GM21390 (cell line): ENCODE results near the gene MAD1L1.
"Not testable (repeated sequence)": the region's sequence is repeated elsewhere in the genome, so short reads cannot be mapped to it uniquely, and the experiment has no call there.

Source experiments
- ATAC-seq: cut with Tn5 transposase; IDR thresholded peaks from one replicate; pipeline ENCODE4 v1.9.1; 2021; ENCODE audit not compliant: unreplicated experiment

Gene MAD1L1

DNA sequence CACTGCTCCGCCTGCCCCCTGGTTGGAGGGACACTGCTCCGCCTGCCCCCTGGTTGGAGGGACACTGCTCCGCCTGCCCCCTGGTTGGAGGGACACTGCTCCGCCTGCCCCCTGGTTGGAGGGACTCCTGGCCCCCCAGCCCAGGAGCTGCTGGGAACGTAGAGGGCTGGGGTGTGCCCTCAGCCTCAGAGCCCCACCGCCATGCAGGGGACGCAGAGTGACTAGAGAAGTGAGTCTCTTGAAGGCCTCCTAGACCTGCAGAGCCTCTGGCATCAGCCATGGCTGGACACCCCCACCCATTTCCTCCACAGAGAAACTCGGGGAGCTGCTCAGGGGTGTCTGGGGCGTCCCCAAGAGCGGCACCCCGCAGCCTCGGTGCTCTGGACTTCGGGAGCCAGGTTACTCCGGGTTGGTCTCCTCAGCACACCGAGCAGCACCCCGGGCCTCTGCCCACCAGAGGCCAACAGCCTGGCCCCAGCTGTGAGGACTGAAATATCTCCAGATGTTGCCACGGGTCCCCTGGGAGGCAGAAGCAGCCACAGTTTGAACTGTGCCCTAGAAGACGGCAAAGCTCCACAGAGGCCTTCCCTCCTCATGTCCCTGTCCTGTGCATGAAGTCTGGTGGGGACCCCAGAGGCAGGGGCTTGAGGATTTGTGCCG lies 370.8 kb downstream of the MAD1L1 start:
- no peak for ATAC-seq

DNA sequence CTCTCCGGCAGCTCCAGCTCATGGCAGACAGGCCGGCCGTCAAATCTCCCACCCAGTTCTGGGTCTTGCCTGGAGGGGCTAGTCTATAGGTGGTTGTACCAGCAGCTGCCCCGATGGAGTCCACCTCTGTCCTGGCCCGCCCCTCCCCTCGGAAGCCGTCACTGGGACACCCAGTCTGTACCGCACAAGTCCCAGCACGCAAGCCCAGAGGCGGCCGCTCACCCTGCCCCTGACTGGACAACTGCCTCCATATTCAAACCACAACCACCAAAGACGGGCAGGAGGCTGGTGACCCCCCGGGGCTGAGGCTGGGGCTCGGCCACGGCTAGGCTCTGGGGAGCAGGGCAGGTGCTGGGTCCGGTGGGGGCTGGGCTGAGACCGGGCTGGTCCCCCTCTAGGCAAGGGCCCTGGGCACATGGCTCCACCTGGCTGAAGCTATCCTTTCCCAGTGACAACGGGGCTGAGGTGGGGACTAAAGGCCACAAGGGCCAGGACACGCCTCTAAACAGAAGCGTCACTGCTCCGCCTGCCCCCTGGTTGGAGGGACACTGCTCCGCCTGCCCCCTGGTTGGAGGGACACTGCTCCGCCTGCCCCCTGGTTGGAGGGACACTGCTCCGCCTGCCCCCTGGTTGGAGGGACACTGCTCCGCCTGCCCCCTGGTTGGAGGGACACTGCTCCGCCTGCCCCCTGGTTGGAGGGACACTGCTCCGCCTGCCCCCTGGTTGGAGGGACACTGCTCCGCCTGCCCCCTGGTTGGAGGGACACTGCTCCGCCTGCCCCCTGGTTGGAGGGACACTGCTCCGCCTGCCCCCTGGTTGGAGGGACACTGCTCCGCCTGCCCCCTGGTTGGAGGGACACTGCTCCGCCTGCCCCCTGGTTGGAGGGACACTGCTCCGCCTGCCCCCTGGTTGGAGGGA lies 371.6 kb downstream of the MAD1L1 start:
- ATAC-seq: not testable (repeated sequence)

DNA sequence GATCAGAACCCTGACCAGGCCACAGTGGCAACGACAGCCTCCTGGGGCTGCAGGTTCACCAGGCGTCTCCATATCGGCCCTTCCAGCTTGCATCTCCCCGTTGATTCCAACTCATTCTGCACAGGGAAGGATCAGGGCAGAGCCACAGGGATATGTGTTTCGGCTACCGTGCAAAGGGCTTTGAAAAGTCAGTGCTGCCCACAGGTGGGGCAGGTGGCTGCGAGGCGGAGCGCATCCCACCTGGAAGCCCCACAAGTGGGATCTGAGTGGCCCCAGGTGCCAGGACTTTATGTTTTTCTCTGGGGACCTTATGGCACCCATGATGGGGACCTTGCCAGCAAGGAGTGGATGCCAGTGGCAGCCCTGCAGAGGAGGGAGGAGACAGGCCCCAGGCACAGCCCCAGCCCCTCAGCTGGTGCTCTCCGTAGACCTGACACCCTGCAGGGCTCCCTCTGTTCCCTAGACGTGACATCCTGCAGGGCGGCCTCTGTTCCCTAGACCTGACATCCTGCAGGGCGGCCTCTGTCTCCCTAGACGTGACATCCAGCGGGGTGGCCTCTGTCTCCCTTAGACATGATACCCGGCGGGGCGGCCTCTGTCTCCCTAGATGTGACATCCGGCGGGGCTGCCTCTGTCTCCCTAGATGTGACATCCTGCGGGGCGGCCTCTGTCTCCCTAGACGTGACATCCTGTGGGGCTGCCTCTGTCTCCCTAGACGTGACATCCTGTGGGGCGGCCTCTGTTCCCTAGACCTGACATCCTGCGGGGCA lies 373.3 kb downstream of the MAD1L1 start:
- ATAC-seq: no peak

DNA sequence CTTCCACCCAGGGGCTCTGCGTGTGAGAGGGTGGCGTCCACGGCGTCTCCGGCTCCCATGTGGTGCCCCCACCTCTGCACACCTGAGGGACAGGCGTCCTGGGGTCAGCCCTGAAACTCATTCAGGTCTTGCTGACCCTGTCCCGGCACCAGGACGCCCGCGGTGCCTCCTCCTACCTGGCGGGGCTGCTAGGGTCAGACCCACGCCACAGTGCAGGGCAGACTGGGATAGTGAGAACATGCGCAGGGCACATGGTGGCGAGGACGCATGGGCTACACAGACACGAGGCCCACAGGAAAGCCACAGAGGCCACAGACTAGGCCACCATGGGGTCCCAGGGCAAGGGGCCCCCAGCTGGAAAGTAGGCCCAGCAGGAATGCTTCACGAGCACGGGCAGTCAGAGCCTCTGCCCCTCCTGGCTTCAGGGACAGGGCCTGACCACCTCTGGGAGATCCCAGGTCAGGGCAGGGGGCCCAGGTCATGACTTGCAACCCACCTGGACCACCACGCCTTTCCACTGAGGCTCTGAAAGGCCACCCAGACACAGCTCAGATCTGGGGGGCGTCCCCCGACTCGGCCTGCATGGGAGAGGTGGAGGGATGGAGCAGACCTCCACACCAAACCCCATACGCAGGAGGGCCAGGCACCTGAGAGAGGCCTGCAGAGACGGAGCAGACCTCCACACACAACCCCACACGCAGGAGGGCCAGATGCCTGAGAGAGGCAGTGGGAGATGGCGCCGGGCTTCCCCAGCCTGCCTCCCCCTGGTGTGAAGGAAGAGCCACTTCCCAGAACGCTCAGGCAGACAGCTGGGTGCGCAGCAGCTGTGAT lies 374.1 kb downstream of the MAD1L1 start:
- no peak for ATAC-seq

DNA sequence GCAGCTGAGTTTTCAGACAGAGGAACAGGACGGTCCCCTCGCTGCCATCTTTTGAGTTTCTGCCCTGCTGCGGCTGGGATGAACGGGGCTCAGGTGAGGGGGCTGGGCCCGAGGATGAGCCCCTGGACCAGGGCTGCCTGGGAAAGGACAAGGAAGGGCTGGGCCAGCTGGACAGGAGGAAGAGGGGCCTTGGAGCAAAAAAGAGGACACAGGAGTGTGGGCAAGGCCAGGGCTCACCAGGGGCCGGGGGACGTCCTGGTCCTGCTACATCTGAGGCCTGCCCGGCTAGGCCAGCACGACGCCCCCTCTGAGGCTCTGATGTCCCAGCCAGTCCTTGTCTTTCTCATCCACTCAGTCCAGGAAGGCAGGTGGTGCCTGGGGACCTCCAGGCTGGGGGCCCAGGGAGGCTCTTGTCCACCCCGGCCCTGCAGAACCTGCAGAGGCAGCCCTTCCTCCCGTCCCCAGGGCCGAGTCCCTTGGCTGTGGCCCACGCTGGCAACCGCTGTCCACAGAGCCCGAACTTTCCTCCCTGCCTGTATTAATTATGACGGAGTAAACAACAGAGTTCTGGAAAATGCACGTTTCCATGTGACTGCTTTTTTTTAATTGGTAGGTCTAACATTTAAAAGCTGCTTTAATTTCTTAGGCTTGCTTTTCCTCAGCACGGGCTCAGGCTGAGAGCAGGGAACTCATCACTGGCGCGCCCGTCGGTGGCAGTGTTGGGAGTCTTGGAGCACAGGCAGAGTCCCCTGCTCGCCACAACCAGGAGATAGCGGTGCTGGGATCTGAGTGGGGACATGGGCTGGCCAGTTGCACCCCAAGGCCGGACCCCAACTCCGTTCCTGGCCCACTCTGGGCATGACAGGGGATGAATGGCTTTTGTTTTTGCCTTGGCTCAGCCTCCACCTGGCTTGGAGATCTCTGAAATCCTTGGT lies 375.0 kb downstream of the MAD1L1 start:
- ATAC-seq: no peak

DNA sequence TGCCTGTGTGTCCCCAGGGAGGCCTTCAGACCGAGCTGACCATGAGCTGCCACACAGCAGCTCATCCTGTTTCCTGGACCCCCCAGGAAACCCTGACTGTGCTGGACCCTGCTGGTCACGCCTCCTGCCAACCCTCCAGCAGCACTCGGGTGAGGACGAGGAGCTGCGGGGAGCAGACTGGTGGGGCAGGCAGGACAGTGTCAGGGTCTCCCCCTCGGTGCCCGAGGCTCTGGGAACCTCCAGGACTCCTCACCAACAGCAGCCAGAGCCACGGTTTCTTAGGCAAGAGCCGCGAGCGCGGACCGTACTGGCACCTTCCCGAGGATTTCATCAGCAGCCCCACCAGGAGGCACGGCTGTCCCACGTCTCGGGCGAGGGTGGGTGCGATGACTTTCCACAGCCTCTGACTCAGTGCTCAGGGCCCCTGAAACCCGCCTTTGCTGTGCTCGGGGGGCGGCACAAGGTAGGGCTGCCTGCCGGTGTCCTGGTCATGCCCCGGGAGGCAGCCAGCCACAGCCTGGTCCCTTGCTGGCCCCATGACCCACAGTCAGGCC lies 375.8 kb downstream of the MAD1L1 start:
- ATAC-seq: no peak

DNA sequence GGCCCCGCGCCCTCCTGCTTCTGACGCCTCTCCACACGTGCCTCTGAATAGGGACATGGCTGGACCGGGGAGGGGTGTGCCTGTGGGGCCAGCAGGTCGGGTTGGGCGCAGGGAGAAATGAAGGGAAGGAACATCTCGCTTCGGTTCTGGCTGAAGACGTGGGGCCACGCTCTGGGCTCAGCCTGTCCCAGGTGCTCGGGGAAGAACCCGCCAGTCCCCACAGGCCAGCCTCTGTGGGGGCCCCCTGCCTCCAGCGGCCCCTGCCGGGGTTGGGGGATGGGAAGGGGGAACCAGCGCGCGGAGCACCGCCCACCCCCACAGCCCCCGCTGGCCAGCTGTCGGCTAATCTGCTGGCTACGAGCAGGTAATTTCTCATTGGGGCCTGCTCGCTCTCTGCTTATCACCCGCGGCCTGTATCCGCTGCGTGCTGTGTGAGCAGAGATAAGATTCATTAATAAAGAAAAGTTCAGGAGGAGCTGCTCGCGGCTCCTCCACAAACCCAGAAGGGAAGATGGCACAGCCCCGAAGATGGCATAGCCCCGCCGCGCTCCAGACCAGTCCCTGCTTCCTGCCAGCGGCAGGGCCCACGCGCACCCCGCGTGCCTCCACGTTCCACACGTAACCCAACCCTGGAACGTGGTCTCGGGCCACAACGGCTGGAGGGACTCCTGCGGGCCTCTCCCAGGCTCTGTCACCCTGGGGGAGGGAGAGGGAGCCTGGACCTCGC lies 376.4 kb downstream of the MAD1L1 start:
- ATAC-seq: no peak

DNA sequence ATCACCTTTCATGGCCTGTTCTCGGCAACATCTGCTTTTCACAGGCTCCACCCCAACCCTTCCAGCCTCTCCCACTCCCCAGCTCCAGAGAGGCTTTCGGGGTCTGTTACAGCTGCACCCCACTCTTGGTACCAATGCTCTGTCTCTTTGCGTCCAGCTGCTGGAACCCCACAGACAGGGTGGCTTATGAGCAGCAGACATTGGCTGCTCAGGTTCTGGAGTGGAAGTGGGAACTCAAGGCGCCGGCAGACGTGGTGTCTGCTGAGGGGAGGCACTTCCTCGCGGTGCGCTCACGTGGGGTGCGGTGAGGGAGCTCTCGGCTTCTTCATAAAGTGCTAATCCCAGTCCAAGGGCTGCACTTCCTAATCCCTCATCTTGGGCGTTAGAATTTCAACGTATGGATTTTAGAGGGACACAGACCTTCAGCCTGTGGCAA lies 377.0 kb downstream of the MAD1L1 start:
- no peak for ATAC-seq

DNA sequence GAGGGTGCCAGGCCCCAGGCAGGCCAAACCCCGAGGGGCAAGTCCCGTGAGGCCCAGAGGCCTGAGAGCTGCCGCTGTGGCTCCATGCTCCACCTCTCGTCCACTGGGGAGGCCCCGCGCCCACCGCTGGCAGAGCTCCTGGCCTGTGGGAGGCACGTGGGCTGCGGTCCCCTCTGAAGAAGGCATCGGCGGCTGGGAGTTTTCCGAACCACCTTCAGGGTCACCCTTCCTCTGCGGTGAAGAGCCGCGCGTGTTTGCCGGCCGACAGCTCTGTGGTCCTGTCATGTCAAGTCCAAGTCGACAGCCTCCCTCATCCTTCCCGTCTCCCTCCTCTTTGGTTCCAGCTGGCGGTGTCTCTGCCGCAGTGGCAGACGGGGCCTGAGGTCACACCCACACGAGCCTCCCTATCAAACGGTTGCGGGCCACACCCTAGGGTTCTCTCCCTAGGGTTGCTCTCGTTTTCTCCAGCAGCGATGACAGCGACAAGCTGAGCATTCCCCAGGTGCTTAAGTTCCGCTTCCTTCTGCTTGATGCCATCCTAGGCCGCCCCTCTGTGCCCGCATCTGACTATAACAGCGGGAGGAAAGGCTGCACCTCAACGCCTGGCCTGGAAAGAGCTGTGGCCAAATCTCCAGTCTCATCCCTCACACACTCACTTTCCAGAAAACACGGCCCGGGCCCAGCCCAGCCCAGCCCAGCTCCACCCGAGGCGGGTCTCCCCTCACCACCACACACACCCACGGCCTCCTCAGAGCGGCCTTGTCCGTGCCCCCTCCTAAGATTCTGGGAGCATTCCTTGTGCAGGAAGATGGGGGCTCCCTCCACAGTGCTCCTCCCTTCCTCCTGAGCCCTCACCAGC lies 377.6 kb downstream of the MAD1L1 start:
- ATAC-seq: no peak

DNA sequence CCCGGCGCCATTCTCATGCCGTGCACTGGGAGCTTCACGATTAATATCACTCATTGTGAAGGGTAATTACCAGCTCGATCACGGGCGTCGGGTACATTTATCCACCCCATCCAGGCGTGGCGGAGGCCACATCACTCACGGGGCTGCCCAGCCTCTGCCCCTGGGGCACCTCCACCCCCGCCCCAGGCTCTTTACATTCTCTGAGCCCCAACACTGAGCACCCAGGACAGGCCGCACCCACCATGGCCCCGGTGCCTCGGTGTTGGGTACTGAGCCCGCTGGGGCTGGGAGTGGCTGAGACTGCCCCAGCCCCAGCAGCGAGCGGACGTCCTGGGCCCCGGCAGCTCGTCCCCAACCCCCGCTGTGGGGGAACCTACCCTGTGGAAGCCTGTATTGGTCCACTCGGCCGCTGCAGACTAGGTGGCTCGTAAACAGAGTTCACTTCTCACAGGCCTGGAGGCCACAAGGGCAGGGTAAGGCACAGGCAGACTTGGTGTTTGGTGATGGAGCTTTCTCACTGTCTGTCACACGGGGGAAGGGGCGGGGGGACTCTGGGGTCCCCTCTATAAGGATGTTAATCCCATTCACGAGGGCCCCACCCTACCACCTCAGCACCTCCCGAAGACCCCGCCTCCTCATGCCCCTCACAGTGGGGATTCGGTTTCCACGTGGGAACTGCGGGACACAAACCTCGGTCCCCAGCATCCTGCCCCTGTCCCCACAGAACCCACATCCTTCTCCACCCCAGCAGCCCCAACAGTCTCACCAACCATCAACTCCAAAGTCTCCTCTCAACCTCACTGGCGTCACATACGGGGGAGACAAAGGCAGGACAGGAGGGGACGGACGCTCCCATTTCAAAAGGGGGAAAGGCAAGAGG lies 378.5 kb downstream of the MAD1L1 start:
- ATAC-seq: no peak

DNA sequence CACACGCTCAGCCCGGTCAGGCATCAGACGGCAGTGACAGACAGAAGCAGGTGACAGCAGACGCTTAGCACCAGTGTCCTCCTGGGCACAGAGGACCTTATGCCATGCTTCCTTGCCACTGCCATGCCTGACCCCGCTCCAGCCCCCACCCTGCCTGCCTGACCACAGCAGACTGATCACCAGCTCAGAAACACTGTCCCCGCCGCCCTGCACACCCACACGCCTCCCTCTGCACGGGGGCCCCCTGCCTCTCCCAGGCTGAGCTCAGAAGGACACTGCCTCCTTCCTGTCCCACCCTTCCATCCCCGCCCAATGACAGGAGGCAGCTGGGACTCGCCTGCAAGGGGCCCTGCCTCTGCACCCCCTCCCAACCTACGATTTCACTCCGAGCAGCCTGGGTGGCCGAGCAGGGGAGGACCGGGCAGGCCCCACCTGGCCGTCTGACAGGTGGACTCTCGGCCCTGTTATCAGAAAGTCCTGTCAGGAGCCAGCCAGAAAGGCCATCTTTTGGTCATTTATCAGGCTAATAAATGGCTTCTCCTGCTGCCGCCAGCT lies 379.2 kb downstream of the MAD1L1 start:
- no peak for ATAC-seq

DNA sequence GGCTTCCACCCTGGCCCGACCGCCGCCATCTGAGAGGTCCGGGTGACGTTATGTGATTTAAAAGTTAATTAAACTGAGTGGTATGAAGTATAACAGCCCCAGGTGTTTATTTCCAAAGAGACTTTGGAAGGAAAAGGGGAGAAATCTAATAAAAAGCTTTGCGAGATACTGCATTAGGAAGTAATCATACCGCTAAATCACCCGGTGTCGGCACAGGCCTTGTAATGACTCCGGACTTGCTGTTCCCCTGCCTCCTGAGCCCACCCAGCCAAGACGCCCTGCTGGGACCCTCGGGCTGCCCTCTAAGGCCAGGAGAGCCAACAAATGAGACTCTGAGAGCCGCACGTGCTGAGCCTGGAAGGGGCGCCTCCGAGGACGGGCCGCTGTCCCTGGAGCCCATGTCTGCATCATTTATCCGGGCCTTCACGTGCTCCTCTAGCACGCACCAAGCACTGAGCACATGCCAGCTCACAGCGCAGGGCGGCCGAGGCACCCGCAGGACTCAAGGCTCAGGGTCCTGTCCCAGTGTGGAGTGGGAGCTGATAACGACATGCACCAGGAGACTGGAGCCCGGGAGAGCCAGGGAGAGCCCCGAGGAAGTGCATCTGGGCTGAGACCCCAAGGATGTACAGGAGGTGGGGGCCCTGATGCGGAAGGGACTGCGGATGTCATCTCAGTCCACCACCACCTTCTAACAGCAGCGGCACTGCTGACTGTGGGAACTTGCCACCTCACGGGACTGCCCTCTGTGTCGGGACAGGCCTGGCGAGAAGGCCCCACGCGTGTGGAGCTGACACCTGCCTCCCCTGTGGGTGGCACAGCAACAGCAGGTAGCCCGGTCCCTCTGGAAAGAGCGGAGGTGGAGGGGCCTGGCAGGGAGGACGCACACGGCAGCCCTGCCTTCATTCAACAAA lies 380.0 kb downstream of the MAD1L1 start:
- ATAC-seq: no peak

DNA sequence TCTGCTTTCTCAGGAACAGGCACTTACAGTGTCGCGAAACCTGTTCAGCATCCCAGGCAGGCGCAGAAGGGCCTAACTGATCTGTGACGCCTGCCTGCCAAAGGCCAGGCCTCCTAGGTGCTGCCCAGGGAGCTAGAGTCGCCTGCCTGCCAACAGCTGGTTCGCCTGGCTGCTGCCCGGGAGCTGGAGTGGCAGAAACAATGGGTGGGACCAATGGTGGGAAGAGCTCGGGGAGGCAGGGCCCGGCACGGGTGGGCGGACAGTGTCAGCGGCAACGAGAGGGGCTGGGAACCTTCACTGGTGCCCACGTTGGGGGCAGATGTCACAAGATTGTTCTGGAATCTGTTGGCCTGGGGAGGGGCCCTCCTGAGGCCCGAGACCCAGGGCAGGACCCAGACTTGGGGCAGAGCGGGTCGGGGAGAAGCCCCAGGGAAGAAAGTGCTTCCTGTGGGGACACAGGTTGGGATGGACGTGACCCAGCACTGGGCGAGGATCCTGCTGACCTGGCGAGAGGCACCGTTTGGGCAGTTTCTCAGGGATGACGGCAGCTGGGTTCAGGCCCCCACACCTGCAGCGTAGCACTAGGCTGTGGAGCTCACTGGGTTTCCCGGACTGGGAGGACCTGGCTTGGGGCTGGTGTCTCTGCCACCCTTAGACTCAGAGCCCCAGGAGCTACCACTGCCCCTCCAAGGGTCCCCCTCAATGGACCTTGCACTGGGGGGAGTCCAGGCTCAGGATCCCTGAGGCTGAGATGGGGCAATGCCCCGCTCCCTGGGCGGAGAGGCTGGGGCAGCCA lies 380.8 kb downstream of the MAD1L1 start:
- no peak for ATAC-seq

DNA sequence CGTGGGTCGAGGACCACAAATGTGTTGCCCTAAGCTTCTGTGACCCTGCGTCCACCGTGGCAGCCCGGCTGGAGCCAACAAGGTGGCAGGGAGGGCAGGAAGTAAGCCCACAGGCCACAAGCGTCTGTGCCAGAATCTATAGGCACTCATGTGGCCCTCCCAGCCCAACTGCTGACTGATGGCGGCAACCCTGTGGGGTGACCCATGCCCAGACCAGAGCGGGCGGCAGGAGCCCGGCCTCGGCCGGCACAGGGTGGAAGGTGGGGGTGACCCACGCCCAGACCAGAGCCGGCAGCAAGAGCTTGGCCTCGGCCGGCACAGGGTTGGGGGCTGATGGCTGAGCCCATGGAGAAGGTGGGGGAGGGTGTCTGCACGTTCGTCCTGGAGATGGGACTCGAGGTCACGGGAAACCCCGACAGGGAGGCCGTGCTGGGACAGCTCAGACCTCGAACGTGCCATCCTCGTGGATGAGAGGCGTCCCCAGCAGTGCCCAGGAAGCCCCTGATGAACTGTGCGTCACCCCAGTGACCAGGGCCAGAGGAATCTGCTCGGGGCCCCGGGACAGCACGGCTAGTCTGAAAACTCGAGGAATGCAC lies 381.7 kb downstream of the MAD1L1 start:
- ATAC-seq: no peak
